ENCODE measurements around the gene ZNF516.

ZNF516 gene

DNA sequence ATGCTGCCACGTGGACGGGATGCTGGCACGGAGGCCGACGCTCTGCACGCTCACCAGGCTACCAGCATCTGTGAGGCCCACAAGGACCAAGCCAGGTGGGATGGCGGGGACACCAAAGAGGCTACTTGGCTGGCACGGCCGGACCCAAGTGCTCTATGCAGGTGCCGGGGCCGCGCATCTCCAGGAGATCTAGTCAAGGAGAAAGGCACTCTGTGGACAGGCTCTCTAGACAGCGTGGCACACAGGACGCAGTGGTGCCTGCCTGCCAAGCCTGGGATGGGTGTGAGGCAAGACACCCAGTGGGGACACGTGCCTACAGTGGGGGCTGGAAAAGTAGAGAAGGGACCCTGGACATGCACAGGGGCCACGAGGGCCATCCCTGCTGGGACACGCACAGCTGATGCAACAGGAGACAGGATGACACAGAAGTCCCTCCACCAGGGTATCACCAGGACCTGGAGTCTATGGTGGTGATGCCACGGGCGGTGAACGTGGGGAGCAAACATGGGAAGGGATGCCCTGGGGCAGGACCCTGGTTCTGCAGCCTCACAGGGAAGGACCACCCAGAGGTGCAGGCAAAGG is 28.5 kb downstream of the ZNF516 start:
- DNase-seq = no peak

DNA sequence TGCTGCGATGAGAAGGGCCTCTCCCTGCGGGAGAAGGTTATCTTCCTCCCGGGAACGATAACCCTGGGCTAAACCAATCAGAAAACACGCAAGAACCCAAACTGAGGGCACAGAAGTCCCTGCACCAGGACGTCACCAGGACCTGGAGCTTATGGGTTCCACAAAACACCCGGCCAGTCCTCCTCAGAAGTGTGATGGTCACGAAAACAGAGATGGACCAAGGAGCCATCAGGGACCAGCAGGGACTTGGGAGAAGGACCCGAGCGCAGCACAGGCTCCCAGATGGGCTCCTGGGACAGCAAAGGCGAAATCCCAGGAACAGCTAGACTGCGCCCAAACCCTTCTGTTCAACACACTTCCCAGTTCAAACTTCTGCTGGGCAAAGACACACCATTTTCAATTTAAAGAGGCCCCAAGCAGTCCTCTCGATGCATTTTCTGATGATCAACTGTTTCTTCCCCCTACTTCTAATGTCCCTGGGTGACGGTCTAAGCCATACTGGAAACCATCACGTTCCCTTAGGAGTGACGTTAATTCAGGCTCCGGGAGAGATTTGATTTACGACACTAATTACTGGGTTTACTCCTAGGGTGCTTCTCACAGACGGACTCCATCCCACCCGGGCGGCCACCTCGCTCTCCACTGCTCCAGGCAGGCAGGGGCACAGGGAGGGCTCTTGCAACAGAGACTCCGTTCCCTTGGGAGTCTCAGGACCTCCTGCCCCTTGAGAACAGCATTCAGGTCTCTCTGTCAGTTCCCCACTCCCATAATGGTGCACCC is 29.2 kb downstream of the ZNF516 start:
- no peak for DNase-seq

DNA sequence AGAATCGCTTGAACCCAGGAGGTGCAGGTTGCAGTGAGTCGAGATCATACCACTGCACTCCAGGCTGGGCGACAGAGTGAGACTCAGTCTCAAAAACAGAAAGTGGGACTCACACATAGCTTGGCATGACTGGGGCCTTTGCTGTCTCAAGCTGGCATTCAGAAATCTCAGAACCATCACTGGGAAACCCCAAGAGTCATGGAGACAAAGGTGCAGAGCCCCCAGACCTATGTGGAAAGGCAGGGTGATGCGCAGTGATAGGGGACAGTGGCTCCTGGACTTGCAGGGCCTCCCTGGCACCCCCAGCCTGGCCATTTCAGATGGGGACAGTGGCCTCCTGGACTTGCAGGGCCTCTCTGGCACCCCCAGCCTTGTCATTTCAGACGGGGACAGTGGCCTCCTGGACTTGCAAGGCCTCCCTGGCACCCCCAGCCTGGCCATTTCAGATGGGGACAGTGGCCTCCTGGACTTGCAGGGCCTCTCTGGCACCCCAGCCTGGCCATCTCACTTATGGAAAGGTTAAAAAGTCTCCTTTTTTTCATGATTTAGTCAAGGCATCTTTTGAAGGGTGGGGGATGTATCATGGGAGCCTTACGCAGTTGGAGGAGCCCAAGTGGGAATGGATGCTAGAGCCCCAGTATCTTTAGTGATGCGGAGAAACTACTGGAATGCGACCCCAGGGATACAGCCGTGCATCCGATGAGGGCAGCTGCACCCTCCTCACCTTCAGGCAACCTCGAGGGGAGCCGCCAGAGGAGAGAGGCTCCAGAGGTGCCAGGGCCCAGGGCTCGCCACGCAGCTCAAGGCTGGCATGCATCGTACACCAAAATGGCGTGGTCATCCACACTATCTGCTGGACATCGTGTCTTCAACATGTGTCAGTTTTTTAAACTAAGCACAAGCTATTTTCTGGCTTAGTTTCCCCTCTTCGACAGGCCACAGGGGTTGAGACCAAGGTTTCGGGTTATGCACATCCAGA is 30.5 kb downstream of the ZNF516 start:
- no peak for DNase-seq

- no peak for DNase-seq
These were observed 31.2 kb downstream of the ZNF516 start for GRCh38 chr18:76463872-76464271.

GRCh38 chr18:76463358-76463757 is 31.7 kb downstream of the ZNF516 start:
- no peak for DNase-seq

GRCh38 chr18:76462326-76462694 is 32.7 kb downstream of the ZNF516 start:
- no peak for DNase-seq

GRCh38 chr18:76461692-76462325 is 33.2 kb downstream of the ZNF516 start:
- DNase-seq = no peak

GRCh38 chr18:76461148-76461547 is 33.9 kb downstream of the ZNF516 start:
- no peak for DNase-seq

DNA sequence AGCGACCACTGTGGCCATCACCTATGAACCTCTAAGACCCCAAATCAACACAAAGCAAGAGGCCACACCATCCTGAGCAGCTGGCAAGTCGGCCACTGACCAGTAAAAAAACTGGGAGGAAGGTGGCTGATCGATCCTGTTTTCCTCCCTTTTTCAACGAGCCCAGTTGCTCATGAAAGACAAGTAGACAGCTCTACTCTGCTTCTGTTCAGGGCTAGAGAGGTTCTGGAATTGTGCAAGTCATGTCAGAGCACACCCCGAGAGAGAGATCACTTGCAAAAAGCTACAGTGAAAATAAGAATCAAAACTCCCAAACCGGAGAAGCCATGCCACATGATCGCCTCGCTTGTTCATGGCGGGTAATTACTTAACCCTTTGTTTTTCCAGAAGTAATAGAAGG is 34.6 kb downstream of the ZNF516 start:
- no peak for DNase-seq

DNA sequence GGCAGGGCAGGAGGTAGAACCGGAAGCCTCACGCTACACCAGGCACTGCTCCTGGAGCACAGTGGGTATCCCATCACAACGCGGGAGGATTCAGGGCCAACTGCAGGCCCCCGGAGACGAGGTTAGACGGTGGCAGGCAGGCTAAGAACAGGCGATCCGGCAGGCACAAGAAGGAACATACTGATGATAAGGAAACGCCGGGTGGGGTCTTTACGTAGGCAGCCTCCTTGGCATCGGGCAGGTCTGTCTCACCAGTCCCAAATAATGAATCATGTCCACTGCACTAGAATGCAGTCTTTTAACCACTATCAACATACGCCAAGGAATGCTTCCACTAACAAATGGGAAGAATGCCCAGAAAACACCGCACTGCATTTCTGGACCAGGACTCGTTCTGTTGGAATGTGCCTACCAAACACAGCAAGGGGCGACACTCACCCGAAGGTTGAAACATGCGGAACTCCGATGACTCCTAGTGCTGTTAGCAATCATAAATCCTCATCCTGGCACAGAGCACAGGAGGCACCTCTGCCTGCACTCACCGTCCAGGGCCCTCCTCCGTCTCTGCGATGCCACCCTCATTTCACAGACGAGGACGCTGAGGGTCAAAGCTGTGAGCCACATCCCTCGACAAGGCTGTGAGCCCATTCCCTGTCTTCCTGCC is 35.2 kb downstream of the ZNF516 start:
- DNase-seq = no peak

GRCh38 chr18:76459312-76459686 is 35.7 kb downstream of the ZNF516 start:
- no peak for DNase-seq

DNA sequence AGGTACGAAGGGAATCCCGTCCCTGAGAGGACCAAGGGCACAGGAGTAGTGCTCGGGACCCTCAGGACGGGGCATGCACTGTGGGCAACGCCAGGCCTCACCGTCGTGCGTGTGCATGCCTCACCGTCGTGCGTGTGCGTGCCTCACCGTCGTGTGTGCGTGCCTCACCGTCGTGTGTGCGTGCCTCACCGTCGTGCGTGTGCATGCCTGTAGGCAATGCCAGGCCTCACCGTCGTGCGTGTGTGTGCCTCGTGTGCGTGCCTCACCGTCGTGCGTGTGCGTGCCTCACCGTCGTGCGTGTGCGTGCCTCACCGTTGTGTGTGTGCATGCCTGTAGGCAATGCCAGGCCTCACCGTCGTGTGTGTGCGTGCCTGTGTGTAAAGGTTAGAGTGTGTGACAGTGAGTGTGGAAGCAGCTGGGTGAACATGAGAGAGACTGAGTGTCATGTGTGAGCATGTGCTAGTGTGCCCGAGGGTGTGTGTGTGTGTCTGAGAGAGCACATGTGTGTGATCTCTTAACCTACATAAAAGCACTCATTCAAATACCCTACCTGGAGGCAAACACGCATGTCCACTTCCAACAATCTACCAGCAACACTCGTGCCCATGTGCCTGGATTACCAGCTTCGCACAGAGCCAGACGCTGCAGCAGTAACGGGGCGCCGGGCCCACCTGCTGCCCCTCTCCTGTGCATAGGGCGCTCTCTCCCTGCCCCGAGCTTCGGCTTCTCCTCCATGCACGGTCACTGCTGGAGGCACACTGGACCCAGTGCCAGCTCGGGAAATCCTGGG is 36.3 kb downstream of the ZNF516 start:
- no peak for DNase-seq

DNA sequence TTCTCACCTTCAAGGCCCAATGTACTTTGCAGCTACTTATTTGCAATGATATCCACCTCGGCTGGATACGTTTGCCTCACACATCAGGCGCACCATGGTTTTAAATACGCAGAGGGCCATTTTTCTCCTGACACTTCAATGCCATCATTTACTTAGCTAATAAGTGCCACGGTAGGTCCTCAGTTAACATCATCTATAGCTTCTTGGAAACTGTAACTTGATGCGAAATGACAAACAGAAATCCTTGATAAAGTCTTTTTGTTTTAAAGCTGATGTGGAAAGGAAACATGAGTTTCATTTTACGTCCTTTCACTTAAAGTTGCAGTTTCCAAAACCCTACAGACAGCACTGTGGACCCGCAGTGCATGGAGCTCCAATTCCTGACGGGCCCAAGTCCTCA is 37.1 kb downstream of the ZNF516 start:
- DNase-seq = no peak

DNA sequence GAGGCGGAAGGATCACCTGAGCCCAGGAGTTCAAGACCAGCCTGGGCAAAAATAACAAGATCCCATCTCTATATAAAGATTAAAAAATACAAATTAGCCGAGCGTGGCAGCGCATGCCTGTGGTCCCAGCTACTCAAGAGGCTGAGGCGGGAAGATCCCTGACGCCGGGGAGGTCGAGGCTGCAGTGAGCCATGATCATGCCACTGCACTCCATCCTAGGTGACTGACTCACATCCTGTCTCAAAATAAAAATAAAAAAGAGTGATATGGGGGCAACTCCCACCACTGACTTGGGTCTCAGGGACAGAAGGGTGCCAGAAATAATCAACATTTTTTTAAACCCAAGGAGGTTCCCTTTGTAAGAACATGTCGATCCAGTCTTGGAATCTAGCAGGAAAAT is 37.6 kb downstream of the ZNF516 start:
- no peak for DNase-seq

- no peak for DNase-seq
These were observed 38.2 kb downstream of the ZNF516 start for GRCh38 chr18:76456823-76457222.

- no peak for DNase-seq
These were observed 38.9 kb downstream of the ZNF516 start for GRCh38 chr18:76456018-76456750.

GRCh38 chr18:76455003-76455676 is 39.9 kb downstream of the ZNF516 start:
- no peak for DNase-seq

GRCh38 chr18:76454418-76454817 is 40.6 kb downstream of the ZNF516 start:
- DNase-seq = no peak

DNA sequence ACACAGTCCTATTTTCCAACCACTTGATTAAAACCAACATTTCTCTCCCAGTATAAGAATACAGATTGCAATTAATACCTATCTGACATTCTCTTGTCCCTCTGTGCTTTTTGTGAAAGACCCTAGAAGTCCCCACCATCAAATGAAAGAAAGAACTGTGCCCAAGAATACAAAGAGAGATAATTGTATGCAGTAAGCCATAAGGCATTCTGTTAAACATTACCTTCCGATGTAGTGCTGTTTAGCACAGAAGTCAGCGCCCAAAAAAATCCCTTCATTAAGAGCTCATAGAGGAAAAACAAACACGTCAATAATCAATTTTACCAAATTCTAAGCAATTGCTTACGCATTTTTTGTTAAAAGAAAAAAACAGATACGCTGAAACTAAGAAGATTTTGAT is 41.1 kb downstream of the ZNF516 start:
- DNase-seq = no peak

- no peak for DNase-seq
These were observed 41.9 kb downstream of the ZNF516 start for GRCh38 chr18:76453057-76453561.

Measured in activated gamma-delta T cell treated with Interleukin-2 at 50 U/mL for 16 hours (primary cell).